RWPE1 (cell line): ENCODE data around the gene FXYD4.

ENCODE experiments used
- CTCF ChIA-PET: fragments of 350-600 bp; sonication (Branson Sonifier 250); formaldehyde crosslinking; extraction: SDS; loops from one replicate; lab custom pipeline; 2021; lab: Yijun Ruan, JAX
- POLR2A ChIA-PET: fragments of 400-600 bp; formaldehyde crosslinking; extraction: SDS; loops from one replicate; lab custom pipeline; 2020; ENCODE audit warnings: antibody characterized with exemption; ENCODE audit not compliant: low non-redundant PET; lab: Yijun Ruan, JAX
- DNase-seq: peaks from one replicate; pipeline ENCODE4 v3.0.0; 2012; ENCODE audit warnings: low spot score
- H3K27ac ChIP-seq: fragments of 450-650 bp; 2 replicates; pipeline ENCODE4 v1.5.1; 2017
- TF ChIP-seq, protein P1 (sequence below): fragments of 450-650 bp; conservative IDR thresholded peaks from 2 replicates; pipeline ENCODE4 v1.5.1; 2017; ENCODE audit warnings: low read depth, mild to moderate bottlenecking

FXYD4 gene, protein sequence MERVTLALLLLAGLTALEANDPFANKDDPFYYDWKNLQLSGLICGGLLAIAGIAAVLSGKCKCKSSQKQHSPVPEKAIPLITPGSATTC

GRCh38 chr10:43371418-43371817 is at the start of gene FXYD4:
TSS of gene FXYD4 (plus strand) at chr10:43371636. CDS start at chr10:43373747, 2,111 bp downstream.
- TF ChIP-seq, protein P1, sequence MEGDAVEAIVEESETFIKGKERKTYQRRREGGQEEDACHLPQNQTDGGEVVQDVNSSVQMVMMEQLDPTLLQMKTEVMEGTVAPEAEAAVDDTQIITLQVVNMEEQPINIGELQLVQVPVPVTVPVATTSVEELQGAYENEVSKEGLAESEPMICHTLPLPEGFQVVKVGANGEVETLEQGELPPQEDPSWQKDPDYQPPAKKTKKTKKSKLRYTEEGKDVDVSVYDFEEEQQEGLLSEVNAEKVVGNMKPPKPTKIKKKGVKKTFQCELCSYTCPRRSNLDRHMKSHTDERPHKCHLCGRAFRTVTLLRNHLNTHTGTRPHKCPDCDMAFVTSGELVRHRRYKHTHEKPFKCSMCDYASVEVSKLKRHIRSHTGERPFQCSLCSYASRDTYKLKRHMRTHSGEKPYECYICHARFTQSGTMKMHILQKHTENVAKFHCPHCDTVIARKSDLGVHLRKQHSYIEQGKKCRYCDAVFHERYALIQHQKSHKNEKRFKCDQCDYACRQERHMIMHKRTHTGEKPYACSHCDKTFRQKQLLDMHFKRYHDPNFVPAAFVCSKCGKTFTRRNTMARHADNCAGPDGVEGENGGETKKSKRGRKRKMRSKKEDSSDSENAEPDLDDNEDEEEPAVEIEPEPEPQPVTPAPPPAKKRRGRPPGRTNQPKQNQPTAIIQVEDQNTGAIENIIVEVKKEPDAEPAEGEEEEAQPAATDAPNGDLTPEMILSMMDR: no peak
- DNase-seq: no peak
- H3K27ac ChIP-seq: no peak within 1 kb of the TSS
- CTCF ChIA-PET: interaction anchor here (0.6 kb wide), 1 partner anchor 12 kb away, joined by 3 read pairs; no protein-coding TSS in a partner anchor
- POLR2A ChIA-PET: no interaction called here

DNA sequence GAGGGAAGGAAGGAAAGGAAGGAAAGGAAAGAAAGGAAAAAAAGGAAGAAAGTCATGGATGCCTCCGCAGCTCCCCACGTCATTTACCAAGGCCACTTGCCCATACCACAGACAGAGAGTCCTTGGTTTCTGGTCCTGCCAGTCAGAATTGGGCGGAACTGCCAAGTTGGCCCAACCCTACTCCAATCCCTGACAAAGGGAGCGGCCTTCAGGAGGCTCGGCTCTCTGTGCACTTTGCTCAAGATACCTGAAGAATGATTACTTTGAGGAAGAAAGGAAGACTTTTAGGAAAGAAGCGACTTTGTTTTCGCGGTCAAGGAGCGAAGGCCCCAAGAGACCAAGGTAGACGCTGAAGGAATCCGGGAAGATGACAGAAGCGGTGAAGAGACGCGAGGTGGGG is 49.1 kb upstream of the FXYD4 start:
- no peak for DNase-seq
- TF ChIP-seq, protein P1: no peak
- no peak overlapping the region for H3K27ac ChIP-seq
- CTCF ChIA-PET: interaction anchor here (0.7 kb wide), 1 partner anchor 590 kb away, joined by 5 read pairs; no protein-coding TSS in a partner anchor
- POLR2A ChIA-PET: no interaction called here

DNA sequence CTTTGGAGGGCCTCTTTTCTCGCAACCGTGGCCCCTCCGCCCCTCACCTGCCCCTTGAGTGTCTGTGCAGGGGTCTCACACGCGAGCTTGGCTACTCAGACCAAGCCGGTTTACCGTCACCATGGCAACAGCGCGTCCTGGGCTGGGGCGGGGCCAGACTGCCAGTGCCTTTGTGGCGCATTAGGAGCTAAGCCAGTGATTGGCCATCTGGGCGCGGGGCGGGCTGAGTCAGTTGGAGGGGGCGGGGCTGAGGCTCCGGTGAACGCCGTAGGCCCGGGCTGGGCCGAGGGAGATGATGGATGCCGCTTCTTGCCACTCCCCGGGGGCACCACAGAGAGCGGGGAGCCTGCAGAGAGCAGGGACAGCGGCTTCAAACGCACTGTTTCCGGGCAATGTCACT is 48.7 kb upstream of the FXYD4 start:
- CTCF ChIA-PET: interaction anchor here (0.7 kb wide), 1 partner anchor 589 kb away, joined by 5 read pairs; no protein-coding TSS in a partner anchor
- TF ChIP-seq, protein P1: no peak

GRCh38 chr10:43323245-43323644 is 48.2 kb upstream of the FXYD4 start:
- POLR2A ChIA-PET: no interaction called here
- TF ChIP-seq, protein P1: no peak
- no peak overlapping the region for H3K27ac ChIP-seq
- CTCF ChIA-PET: no interaction called here
- DNase-seq: no peak

More for the DNA sequence above, 48.7 kb upstream of the FXYD4 start:
- POLR2A ChIA-PET: no interaction called here
- DNase-seq: peak; percentile 90
- H3K27ac ChIP-seq: no peak overlapping the region

DNA sequence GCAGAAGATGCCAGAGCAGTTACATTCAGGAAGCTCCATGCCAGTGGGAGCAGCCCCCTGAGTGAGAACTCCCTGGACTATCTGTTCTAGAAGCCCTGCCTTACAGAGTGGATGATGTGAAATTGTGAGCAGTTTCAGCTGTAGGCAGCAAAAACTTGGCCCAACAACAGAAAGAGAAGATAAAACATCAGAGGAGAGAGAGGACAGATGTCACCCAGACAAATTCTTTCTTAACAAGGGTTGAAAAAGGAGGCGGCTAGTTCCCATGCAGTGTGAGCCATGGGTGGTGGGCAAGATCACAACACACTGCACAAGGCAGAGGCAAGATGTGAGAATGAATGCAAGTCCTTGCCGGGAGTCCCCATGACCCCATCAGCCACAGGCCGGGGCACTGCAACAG is 46.6 kb upstream of the FXYD4 start:
- DNase-seq: no peak
- H3K27ac ChIP-seq: no peak overlapping the region
- CTCF ChIA-PET: no interaction called here
- TF ChIP-seq, protein P1: no peak
- POLR2A ChIA-PET: no interaction called here

DNA sequence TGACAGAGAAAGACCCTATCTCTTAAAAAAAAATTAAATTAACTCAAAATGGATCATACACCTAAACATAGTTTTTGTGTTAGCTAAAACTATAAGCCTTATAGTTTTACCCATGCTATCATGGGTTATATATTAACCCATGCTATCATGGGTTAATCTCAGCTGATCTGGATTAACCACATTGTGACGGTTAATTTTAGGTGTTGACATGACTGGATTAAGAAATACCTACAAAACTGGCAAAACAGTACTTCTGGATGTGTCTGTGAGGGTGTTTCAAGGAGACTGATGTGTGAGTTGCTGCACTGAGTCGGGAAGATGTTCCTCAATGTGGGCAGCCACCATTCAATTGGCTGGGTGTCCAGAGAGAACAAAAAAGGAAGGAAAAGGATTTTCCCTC is 44.3 kb upstream of the FXYD4 start:
- CTCF ChIA-PET: no interaction called here
- DNase-seq: no peak
- no peak overlapping the region for H3K27ac ChIP-seq
- TF ChIP-seq, protein P1: no peak
- POLR2A ChIA-PET: no interaction called here
